ENCODE results near the gene ABLIM1.

GRCh38 chr10:114408968-114409444 lies 249.1 kb downstream of the ABLIM1 start:
- TF ChIP-seq REST (IDR thresholded peaks at IDR 0.05; ENCODE audit: insufficient read depth in 1 of 2, low read depth in 2 of 2, low read length in 2 of 2) (no peak), FOXP2 (optimal IDR thresholded peaks at IDR 0.05; ENCODE audit: borderline replicate concordance, extremely low read depth, extremely low read length, insufficient read depth) (no peak), POLR2AphosphoS5 (IDR thresholded peaks at IDR 0.05; ENCODE audit: low read depth, low read length) (no peak), SIN3A (IDR thresholded peaks at IDR 0.05; ENCODE audit: borderline replicate concordance, insufficient read depth, low read length) (no peak)
